Tibial nerve (tissue), 4 donors: ENCODE measurements around the gene GIPC2.

Experiments used
- EP300 ChIP-seq, 2 donors: sonication (generic); formaldehyde crosslinking; IDR thresholded peaks; one replicate each; pipeline ENCODE4 v1.6.1; 2017; ENCODE audit warnings: antibody characterized with exemption in 2 of 2, mild to moderate bottlenecking in 1 of 2
- POLR2A ChIP-seq, 2 donors: fragments of 450-650 bp; IDR thresholded peaks; one replicate each; pipeline ENCODE4 v1.6.1; 2017; ENCODE audit warnings: antibody characterized with exemption in 2 of 2, mild to moderate bottlenecking in 2 of 2, moderate library complexity in 2 of 2
- TF ChIP-seq, protein P1 (sequence below), 5 experiments: fragments of 200-600 bp in 3 of 5; fragments of 450-650 bp in 2 of 5; sonication (generic) in 3 of 5; IDR thresholded peaks; one replicate each; pipeline ENCODE4 v1.5.1; 2016 to 2019; ENCODE audit warnings: antibody characterized with exemption in 5 of 5, mild to moderate bottlenecking in 3 of 5, moderate library complexity in 2 of 5

DNA sequence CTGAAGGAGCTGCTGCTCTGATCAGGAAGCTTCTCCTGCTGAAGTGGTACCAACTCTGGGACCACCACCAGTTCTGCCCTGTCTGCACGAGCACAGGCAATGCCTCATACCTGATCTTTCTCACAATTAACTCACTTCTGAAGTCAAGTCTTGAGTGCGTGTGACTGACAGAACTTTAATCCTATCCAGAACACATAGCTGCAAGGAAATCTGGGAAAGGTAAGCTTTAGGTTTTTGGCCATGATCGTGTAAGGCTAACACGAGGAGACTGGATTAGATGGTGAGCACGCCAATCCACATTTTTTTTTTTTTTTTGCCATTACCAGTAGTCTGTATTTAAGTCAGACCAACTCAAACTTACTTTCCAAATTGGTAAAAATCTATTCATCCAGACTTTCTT is 101.3 kb downstream of the GIPC2 start:
- TF ChIP-seq EP300 (IDR thresholded peaks at IDR 0.05) (no peak), POLR2A (IDR thresholded peaks at IDR 0.05) (no peak)
- TF ChIP-seq, protein P1, sequence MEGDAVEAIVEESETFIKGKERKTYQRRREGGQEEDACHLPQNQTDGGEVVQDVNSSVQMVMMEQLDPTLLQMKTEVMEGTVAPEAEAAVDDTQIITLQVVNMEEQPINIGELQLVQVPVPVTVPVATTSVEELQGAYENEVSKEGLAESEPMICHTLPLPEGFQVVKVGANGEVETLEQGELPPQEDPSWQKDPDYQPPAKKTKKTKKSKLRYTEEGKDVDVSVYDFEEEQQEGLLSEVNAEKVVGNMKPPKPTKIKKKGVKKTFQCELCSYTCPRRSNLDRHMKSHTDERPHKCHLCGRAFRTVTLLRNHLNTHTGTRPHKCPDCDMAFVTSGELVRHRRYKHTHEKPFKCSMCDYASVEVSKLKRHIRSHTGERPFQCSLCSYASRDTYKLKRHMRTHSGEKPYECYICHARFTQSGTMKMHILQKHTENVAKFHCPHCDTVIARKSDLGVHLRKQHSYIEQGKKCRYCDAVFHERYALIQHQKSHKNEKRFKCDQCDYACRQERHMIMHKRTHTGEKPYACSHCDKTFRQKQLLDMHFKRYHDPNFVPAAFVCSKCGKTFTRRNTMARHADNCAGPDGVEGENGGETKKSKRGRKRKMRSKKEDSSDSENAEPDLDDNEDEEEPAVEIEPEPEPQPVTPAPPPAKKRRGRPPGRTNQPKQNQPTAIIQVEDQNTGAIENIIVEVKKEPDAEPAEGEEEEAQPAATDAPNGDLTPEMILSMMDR (IDR thresholded peaks at IDR 0.05): no peak
